SK-N-SH treated with all-trans-retinoic acid at 6 μM for 48 hours (cell line): ENCODE measurements around the gene C6orf89.

Source experiments
- ATAC-seq: fragments of 200-7000 bp; cut with Tn5 transposase; 3 replicates; pipeline ENCODE4 v1.9.1; 2020; ENCODE audit warnings: mild to moderate bottlenecking, moderate library complexity
- ARNTL ChIP-seq: fragments of 450-650 bp; formaldehyde crosslinking; IDR thresholded peaks from 2 replicates; pipeline ENCODE4 v1.5.0; 2020; ENCODE audit warnings: low read depth, mild to moderate bottlenecking, moderate library complexity, borderline replicate concordance
- BACH2 ChIP-seq: fragments of 250-450 bp; sonication (Bioruptor Pico); IDR thresholded peaks from 2 replicates; pipeline ENCODE4 v1.9.0; 2021; ENCODE audit warnings: mild to moderate bottlenecking, borderline replicate concordance
- CSDC2 ChIP-seq: fragments of 250-450 bp; sonication (Bioruptor Pico); IDR thresholded peaks from 2 replicates; pipeline ENCODE4 v1.5.0; 2020; ENCODE audit warnings: mild to moderate bottlenecking, moderate library complexity
- ESRRG ChIP-seq: fragments of 250-450 bp; sonication (Bioruptor Pico); IDR thresholded peaks from 2 replicates; pipeline ENCODE4 v1.6.1; 2021; ENCODE audit warnings: mild to moderate bottlenecking
- GLIS3 ChIP-seq: fragments of 250-450 bp; sonication (Bioruptor Pico); IDR thresholded peaks from 2 replicates; pipeline ENCODE4 v1.5.0; 2020; ENCODE audit warnings: mild to moderate bottlenecking, moderate library complexity
- ISL1 ChIP-seq: fragments of 250-450 bp; sonication (Bioruptor Pico); IDR thresholded peaks from 2 replicates; pipeline ENCODE4 v2.1.2; 2022; ENCODE audit warnings: mild to moderate bottlenecking, moderate library complexity
- OSR1 ChIP-seq: fragments of 250-450 bp; sonication (Bioruptor Pico); IDR thresholded peaks from 2 replicates; pipeline ENCODE4 v1.8.0; 2022; ENCODE audit warnings: moderate library complexity, mild to moderate bottlenecking, inconsistent platforms
- PPARA ChIP-seq: fragments of 250-450 bp; sonication (Bioruptor Pico); IDR thresholded peaks from 2 replicates; pipeline ENCODE4 v1.5.0; 2020; ENCODE audit warnings: mild to moderate bottlenecking, borderline replicate concordance
- RARB ChIP-seq: fragments of 250-450 bp; sonication (Bioruptor Pico); IDR thresholded peaks from 2 replicates; pipeline ENCODE4 v1.8.0; 2021; ENCODE audit warnings: mild to moderate bottlenecking, moderate library complexity
- SNAI2 ChIP-seq: fragments of 250-450 bp; sonication (Bioruptor Pico); IDR thresholded peaks from 2 replicates; pipeline ENCODE4 v1.5.0; 2020; ENCODE audit warnings: mild to moderate bottlenecking, moderate library complexity
- TCF4 ChIP-seq: fragments of 250-450 bp; sonication (Bioruptor Pico); IDR thresholded peaks from 2 replicates; pipeline ENCODE4 v1.8.0; 2021; ENCODE audit warnings: mild to moderate bottlenecking, moderate library complexity, borderline replicate concordance
- TOX ChIP-seq: fragments of 250-450 bp; sonication (Bioruptor Pico); IDR thresholded peaks from 2 replicates; pipeline ENCODE4 v1.8.0; 2021; ENCODE audit warnings: mild to moderate bottlenecking, moderate library complexity, borderline replicate concordance
- ZC3H10 ChIP-seq: fragments of 250-450 bp; sonication (Bioruptor Pico); IDR thresholded peaks from 2 replicates; pipeline ENCODE4 v1.5.1; 2021; ENCODE audit warnings: mild to moderate bottlenecking, moderate library complexity
- ZFP3 ChIP-seq: fragments of 250-450 bp; sonication (Bioruptor Pico); IDR thresholded peaks from 2 replicates; pipeline ENCODE4 v1.5.0; 2020; ENCODE audit warnings: mild to moderate bottlenecking, moderate library complexity
- ZFP30 ChIP-seq: fragments of 450-650 bp; formaldehyde crosslinking; IDR thresholded peaks from 2 replicates; pipeline ENCODE4 v1.5.0; 2022; ENCODE audit warnings: mild to moderate bottlenecking, moderate library complexity
- ZNF565 ChIP-seq: fragments of 450-650 bp; formaldehyde crosslinking; conservative IDR thresholded peaks from 2 replicates; pipeline ENCODE4 v1.5.0; 2020; ENCODE audit warnings: low read depth, mild to moderate bottlenecking, moderate library complexity
- ZNF70 ChIP-seq: fragments of 450-650 bp; formaldehyde crosslinking; IDR thresholded peaks from 2 replicates; pipeline ENCODE4 v1.5.0; 2020; ENCODE audit warnings: mild to moderate bottlenecking, moderate library complexity
- ZNF8 ChIP-seq: fragments of 450-650 bp; formaldehyde crosslinking; IDR thresholded peaks from 2 replicates; pipeline ENCODE4 v1.5.0; 2020; ENCODE audit warnings: mild to moderate bottlenecking, moderate library complexity
- TF ChIP-seq, protein P1 (sequence below): fragments of 250-450 bp; sonication (Bioruptor Pico); IDR thresholded peaks from 2 replicates; pipeline ENCODE4 v1.8.0; 2020; ENCODE audit warnings: mild to moderate bottlenecking, moderate library complexity, borderline replicate concordance
- TF ChIP-seq, protein P2 (sequence below): fragments of 250-450 bp; sonication (Bioruptor Pico); IDR thresholded peaks from 2 replicates; pipeline ENCODE4 v1.5.1; 2020; ENCODE audit warnings: low read depth, mild to moderate bottlenecking, moderate library complexity
- TF ChIP-seq, protein P3 (sequence below): fragments of 250-450 bp; sonication (Bioruptor Pico); IDR thresholded peaks from 2 replicates; pipeline ENCODE4 v1.5.0; 2020; ENCODE audit warnings: mild to moderate bottlenecking, moderate library complexity
- TF ChIP-seq, protein P4 (sequence below): fragments of 250-450 bp; sonication (Bioruptor Pico); IDR thresholded peaks from 2 replicates; pipeline ENCODE4 v1.5.1; 2021; ENCODE audit warnings: mild to moderate bottlenecking, moderate library complexity
- TF ChIP-seq, protein P5 (sequence below): fragments of 250-450 bp; sonication (Bioruptor Pico); IDR thresholded peaks from 2 replicates; pipeline ENCODE4 v1.8.0; 2021; ENCODE audit warnings: low read depth, mild to moderate bottlenecking, moderate library complexity, borderline replicate concordance

The C6orf89 gene

DNA sequence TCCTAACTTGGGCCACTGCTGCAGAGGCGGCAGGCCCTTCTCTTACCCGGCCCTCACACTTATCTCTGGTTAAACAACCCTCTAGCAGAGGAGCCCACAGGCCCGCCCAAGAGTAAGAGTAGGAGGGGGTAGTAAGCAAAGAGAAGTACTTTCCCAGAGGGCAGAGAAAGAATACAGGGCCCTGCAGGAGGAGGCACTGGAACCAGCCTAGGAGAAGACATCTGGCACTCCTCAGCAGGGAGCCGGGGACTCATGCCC lies 90.2 kb downstream of the C6orf89 start:
- TF ChIP-seq CSDC2 (CRISPR knock-in tag) (no peak), ARNTL (CRISPR knock-in tag) (no peak), OSR1 (no peak), GLIS3 (CRISPR knock-in tag) (no peak), TOX (CRISPR knock-in tag) (no peak), SNAI2 (CRISPR knock-in tag) (no peak), RARB (no peak), TCF4 (no peak), ESRRG (no peak), ZNF565 (CRISPR knock-in tag) (no peak), BACH2 (CRISPR knock-in tag) (no peak), ZC3H10 (no peak), ISL1 (CRISPR knock-in tag) (no peak), ZNF70 (CRISPR knock-in tag) (no peak), PPARA (no peak)
- TF ChIP-seq, protein P1, sequence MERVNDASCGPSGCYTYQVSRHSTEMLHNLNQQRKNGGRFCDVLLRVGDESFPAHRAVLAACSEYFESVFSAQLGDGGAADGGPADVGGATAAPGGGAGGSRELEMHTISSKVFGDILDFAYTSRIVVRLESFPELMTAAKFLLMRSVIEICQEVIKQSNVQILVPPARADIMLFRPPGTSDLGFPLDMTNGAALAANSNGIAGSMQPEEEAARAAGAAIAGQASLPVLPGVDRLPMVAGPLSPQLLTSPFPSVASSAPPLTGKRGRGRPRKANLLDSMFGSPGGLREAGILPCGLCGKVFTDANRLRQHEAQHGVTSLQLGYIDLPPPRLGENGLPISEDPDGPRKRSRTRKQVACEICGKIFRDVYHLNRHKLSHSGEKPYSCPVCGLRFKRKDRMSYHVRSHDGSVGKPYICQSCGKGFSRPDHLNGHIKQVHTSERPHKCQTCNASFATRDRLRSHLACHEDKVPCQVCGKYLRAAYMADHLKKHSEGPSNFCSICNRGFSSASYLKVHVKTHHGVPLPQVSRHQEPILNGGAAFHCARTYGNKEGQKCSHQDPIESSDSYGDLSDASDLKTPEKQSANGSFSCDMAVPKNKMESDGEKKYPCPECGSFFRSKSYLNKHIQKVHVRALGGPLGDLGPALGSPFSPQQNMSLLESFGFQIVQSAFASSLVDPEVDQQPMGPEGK (CRISPR knock-in tag) = no peak
- TF ChIP-seq, protein P2, sequence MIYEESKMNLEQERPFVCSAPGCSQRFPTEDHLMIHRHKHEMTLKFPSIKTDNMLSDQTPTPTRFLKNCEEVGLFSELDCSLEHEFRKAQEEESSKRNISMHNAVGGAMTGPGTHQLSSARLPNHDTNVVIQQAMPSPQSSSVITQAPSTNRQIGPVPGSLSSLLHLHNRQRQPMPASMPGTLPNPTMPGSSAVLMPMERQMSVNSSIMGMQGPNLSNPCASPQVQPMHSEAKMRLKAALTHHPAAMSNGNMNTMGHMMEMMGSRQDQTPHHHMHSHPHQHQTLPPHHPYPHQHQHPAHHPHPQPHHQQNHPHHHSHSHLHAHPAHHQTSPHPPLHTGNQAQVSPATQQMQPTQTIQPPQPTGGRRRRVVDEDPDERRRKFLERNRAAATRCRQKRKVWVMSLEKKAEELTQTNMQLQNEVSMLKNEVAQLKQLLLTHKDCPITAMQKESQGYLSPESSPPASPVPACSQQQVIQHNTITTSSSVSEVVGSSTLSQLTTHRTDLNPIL (CRISPR knock-in tag) = no peak
- TF ChIP-seq, protein P3, sequence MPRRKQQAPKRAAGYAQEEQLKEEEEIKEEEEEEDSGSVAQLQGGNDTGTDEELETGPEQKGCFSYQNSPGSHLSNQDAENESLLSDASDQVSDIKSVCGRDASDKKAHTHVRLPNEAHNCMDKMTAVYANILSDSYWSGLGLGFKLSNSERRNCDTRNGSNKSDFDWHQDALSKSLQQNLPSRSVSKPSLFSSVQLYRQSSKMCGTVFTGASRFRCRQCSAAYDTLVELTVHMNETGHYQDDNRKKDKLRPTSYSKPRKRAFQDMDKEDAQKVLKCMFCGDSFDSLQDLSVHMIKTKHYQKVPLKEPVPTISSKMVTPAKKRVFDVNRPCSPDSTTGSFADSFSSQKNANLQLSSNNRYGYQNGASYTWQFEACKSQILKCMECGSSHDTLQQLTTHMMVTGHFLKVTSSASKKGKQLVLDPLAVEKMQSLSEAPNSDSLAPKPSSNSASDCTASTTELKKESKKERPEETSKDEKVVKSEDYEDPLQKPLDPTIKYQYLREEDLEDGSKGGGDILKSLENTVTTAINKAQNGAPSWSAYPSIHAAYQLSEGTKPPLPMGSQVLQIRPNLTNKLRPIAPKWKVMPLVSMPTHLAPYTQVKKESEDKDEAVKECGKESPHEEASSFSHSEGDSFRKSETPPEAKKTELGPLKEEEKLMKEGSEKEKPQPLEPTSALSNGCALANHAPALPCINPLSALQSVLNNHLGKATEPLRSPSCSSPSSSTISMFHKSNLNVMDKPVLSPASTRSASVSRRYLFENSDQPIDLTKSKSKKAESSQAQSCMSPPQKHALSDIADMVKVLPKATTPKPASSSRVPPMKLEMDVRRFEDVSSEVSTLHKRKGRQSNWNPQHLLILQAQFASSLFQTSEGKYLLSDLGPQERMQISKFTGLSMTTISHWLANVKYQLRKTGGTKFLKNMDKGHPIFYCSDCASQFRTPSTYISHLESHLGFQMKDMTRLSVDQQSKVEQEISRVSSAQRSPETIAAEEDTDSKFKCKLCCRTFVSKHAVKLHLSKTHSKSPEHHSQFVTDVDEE = no peak
- TF ChIP-seq, protein P4, sequence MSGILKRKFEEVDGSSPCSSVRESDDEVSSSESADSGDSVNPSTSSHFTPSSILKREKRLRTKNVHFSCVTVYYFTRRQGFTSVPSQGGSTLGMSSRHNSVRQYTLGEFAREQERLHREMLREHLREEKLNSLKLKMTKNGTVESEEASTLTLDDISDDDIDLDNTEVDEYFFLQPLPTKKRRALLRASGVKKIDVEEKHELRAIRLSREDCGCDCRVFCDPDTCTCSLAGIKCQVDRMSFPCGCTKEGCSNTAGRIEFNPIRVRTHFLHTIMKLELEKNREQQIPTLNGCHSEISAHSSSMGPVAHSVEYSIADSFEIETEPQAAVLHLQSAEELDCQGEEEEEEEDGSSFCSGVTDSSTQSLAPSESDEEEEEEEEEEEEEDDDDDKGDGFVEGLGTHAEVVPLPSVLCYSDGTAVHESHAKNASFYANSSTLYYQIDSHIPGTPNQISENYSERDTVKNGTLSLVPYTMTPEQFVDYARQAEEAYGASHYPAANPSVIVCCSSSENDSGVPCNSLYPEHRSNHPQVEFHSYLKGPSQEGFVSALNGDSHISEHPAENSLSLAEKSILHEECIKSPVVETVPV (CRISPR knock-in tag) = no peak
- no peak for ATAC-seq

DNA sequence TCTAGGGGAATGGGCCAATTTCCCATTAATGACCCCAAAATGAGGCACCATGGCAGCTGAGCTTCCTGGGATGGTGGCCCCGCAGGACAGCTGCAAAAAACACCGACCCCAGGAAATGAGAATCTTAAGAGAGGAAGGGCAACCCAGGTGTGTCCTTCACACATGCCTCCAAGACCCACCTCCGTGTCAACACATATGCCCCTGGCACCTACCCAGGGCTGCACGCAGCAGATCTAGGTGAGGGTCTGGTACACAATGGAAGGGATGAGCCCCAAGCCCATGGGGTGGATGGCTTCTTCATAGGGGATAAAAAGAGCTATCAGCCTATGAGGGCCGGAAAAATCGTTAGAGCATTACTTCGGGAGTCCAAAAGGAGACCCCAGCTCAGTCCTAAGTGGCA lies 90.8 kb downstream of the C6orf89 start:
- ATAC-seq = no peak
- no peak for TF ChIP-seq TCF4
- TF ChIP-seq, protein P2 (CRISPR knock-in tag) = no peak
- TF ChIP-seq ESRRG = no peak
- no peak for TF ChIP-seq SNAI2 (CRISPR knock-in tag)
- no peak for TF ChIP-seq ZNF8 (CRISPR knock-in tag)
- no peak for TF ChIP-seq ARNTL (CRISPR knock-in tag)
- no peak for TF ChIP-seq TOX (CRISPR knock-in tag)
- TF ChIP-seq BACH2 (CRISPR knock-in tag) = no peak
- TF ChIP-seq ZFP30 (CRISPR knock-in tag) = no peak

DNA sequence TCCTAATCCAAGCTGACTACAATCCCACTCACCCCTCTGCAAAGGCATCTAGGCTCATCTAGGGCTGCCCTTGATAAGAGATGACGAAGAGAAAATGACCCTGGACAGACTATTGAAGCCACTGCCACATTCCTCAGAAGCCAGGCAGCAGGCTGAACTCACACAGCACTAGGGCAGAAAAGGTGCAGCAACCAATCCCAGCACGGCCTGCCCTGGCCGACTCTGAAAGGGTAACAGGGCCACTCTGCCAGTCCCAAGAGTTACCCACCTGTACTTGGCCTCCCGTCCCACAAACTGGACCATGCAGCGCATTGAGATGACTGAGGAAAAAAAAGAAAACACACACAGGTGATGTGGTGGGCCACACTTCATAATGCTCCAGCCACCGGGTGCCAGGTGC lies 91.2 kb downstream of the C6orf89 start:
- ATAC-seq = no peak
- TF ChIP-seq PPARA = no peak
- TF ChIP-seq TCF4 = no peak
- no peak for TF ChIP-seq BACH2 (CRISPR knock-in tag)
- TF ChIP-seq, protein P1 (CRISPR knock-in tag) = no peak
- TF ChIP-seq, protein P3 = no peak
- no peak for TF ChIP-seq ZC3H10
- TF ChIP-seq ZFP3 = no peak
- TF ChIP-seq, protein P5, sequence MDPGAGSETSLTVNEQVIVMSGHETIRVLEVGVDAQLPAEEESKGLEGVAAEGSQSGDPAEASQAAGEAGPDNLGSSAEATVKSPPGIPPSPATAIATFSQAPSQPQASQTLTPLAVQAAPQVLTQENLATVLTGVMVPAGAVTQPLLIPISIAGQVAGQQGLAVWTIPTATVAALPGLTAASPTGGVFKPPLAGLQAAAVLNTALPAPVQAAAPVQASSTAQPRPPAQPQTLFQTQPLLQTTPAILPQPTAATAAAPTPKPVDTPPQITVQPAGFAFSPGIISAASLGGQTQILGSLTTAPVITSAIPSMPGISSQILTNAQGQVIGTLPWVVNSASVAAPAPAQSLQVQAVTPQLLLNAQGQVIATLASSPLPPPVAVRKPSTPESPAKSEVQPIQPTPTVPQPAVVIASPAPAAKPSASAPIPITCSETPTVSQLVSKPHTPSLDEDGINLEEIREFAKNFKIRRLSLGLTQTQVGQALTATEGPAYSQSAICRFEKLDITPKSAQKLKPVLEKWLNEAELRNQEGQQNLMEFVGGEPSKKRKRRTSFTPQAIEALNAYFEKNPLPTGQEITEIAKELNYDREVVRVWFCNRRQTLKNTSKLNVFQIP (CRISPR knock-in tag) = no peak
- no peak for TF ChIP-seq ZNF8 (CRISPR knock-in tag)
- no peak for TF ChIP-seq GLIS3 (CRISPR knock-in tag)
- TF ChIP-seq OSR1 = no peak
- TF ChIP-seq ISL1 (CRISPR knock-in tag) = no peak
- TF ChIP-seq ZFP30 (CRISPR knock-in tag) = no peak
- TF ChIP-seq ESRRG = no peak
